NCI-H187 treated with DMSO at 0.1 percent for 48 hours (cell line): ENCODE data around the gene HS1BP3.

ENCODE experiments used
- DNase-seq: peaks from one replicate; lab custom pipeline; 2025; lab: John Stamatoyannopoulos, UW

HS1BP3 gene

DNA sequence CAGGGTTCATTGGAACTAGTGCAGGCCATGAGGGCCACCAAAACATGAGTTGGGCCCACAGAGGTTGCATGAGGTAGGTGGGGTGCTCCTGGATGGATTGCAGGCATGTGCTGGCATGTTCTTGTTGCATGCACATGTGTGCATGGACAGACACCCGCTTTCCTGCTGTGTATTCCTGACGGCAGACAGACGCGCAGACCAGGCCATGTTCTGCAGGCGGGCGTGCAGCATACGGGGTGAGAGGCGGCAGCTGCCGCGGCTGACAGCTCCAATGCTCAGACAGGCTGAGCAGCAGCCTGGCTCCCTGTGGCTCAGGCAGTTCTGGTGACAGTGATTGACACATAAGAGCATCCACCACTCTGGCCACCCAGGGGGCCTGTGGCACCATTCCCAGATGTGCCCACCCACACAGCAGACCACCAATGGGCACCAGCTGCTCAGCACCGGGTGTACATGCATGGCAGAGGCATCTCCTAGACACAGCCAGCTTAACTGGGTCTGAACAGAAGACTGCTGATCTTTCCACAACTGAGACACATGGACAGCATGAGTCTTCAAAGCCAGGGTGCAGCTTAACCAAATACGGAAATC is 21.2 kb downstream of the HS1BP3 start:
- no peak for DNase-seq

DNA sequence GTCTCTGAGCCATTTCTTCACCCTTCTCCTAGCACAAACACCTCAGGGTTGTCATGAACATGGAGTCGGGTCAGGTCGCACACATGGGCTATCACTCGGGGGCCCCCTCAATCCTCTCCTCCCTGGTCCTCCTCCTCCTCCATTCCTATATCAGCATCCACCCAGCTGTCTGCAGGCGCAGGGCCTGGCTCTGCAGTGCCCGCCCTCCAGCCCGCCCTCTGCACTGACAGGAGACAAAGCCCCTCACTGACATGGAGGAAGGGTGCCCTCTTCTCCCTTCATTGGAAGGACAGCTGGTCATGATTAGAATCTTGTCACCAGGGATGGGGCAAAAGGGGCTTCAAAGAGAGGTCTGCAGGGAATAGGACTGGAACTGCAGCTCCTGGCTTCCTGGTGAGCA is 21.7 kb downstream of the HS1BP3 start:
- DNase-seq, result no peak

GRCh38 chr2:20627712-20628380 is 23.1 kb downstream of the HS1BP3 start:
- DNase-seq, result no peak

DNA sequence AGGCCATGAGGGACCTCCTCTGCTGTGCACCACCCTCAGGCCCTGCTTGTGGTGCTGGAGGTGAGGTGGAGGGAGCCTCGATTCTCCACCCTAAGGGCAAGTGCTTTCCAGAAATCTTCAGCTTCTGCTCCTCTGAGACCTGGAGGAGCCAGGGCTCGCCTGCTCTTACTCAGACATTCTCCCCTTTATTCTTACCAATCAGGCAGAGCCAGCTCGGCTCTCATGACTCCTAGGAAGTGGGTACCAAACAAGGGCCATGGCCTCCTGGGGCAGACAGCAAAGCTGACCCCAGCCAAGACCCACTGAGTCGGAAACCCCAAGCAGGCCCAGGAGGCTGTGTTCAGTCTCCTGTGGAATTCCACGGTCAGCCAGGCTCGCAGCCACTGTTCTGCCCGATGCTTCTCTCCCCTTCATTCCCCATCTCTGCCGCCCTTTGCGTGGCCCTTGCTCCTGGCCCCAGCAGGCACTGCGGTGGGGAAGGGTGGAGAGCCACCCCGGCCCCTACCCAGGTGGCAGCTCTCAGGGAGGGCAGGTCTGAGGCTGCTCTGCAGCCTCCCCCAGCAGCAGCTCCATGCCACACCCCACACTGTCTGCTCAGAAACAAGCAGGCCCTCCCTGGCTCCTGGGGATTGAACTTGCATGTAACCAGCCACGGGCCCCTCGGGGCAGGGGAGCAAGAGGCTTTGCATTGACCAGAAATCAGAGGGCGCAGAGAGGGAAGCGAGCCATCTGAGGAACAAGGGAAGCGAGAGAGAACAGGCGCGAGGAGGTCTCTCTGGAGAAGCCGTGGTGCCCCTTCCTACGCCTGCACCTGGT is 24.0 kb downstream of the HS1BP3 start:
- no peak for DNase-seq

DNA sequence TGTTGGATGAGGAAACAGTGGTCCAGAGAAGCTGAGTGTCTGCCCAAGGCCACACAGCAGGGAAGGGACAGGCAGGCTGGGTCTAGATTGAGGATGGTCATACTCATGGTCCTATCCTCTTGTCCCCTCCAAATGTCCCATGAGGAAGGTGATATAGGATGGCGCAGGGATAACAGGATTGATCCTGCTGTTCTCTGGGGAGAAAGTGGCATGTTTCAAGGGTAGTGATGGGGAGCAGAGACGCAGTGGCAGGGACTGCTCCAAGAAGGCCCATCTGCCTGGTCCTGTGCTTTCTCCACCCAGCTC is 24.6 kb downstream of the HS1BP3 start:
- no peak for DNase-seq

GRCh38 chr2:20625491-20626391 is 25.2 kb downstream of the HS1BP3 start:
- no peak for DNase-seq

GRCh38 chr2:20624884-20625485 is 25.9 kb downstream of the HS1BP3 start:
- no peak for DNase-seq

DNA sequence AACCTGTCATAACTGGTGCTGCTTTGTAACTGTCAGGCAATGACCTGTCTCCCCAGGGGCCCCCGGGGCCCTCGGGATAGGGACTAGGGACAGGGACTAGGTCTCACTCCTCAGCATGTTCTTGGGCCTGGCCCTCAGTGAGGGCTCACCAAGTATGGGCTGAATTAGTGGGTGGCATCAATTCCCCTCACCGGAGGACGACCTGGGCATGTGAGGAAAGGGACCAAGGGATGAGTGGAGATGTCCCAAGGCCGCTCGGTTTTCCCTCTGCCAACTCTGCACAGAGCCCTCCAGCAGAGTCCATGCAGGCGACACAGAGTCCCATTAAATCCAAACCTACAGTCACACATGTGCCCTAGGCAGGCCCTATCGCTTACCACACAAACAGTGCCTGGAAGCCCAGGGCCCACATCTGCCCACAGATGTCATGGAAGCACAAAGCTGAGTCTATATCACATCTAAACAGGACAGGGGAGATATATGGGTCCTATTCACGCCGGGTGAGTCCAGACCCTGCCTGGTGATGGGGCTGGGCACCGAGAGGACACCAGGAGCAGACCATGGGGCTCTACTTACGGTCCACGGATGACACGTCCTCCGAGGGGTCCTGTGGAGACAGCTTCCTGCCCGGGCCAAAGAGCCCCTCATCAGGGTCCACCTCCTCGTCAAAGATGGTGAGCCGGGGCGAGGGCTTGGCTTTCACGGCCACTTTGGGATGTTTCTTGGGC is 26.6 kb downstream of the HS1BP3 start:
- no peak for DNase-seq

GRCh38 chr2:20623741-20624155 is 27.1 kb downstream of the HS1BP3 start:
- DNase-seq, result no peak

- no peak for DNase-seq
Observed at GRCh38 chr2:20623241-20623640, 27.7 kb downstream of the HS1BP3 start.

GRCh38 chr2:20622731-20623130 is 28.2 kb downstream of the HS1BP3 start:
- DNase-seq, result no peak

- no peak for DNase-seq
Observed at GRCh38 chr2:20622296-20622686, 28.6 kb downstream of the HS1BP3 start.

DNA sequence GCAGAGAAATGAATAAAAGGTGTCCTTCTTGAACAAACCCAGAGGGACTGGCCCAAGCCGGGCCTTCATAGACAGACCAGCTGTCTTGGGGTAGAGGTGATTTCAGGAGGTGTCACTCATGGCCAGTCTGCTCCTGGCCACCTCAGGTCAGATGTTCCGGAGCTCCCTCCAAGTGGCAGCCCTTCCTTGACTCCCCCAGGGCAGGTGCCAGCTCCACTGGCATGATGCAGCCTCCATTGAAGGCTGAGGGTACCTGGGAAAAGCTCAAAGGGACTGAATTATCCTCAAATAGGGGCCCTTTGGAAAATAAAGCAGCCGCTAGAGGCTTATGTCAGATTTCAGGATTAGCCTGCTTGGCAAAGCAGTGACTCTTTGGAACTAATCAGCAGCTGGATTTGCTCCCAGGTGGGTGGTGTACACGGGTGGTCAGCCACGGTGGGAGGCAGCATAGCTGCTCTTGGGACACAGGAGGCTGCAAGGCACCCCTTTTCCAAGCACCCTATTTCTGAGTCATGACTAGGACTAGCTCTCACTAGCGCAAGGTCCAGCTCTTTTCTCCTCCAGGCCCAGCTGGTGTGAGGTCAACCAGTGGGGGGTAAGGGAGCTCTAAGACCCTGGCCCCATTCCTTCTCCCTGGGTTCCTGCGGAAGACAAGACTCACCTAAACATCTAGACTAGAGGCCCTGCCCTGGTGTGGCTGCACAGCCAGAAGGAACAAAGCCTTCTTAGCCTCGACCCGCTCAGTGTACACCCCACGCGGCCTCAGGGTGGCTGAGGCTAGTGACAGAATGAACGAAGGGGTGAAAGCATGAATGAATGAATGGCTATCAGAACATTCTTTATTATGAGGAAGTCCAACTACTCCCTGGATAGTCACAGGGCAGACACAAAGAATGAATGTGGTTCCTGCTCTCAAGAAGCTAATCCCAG is 29.3 kb downstream of the HS1BP3 start:
- DNase-seq, result no peak

DNA sequence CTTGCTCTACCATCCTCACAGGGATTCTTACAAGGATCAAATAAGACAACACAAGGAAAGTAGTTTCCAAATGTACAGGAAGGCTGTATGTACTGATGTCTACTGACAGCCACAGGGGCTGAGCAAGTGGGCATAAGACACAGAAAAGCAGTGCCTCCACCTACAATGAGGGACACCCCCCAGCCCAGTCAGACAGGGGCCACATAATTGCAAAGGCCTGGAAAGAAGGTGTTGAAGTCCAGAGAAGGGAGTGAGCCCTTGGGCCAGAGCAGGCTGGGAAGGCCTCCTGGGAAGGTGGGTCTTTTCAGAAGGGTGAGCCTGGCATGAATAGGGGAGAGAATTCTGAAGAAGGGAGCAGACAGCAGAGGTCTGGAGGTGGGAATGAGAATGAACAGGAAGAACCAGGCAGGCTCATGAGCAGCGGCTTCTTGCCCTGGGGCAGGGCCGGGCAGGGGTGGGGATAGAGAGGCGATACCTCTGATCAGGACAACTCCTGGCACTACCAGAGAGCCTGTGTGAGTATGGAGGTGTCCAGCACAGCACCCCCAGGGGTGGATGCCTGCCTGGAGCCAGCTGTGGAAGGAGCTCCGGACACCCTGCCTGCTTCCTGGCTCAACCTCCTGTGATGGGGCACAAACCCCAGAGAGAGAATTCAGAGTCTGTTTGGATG is 30.1 kb downstream of the HS1BP3 start:
- DNase-seq, result no peak

DNA sequence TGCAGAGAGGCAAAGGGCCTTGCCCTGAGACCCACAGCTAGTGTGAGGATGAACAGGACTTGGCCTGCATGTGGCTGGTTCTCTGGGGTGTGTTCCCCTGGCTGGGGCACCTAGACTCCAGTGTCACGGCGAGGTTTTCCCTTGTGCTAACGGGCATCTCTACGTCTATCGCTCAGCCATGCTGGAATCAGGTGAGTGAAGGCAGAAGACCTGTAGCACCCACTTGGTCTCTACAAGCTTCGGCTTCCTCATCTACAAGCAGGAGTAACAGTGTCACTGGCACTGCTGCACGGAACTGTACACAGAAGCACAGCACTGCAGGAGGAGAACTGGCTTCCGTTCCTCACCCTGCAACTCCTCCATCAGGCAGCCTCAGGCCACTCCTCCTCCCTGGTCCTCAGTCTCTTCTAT is 30.6 kb downstream of the HS1BP3 start:
- no peak for DNase-seq

GRCh38 chr2:20619624-20620024 is 31.3 kb downstream of the HS1BP3 start:
- DNase-seq, result no peak

GRCh38 chr2:20618886-20619521 is 31.9 kb downstream of the HS1BP3 start:
- no peak for DNase-seq

- no peak for DNase-seq
Observed at GRCh38 chr2:20618468-20618885, 32.4 kb downstream of the HS1BP3 start.

DNA sequence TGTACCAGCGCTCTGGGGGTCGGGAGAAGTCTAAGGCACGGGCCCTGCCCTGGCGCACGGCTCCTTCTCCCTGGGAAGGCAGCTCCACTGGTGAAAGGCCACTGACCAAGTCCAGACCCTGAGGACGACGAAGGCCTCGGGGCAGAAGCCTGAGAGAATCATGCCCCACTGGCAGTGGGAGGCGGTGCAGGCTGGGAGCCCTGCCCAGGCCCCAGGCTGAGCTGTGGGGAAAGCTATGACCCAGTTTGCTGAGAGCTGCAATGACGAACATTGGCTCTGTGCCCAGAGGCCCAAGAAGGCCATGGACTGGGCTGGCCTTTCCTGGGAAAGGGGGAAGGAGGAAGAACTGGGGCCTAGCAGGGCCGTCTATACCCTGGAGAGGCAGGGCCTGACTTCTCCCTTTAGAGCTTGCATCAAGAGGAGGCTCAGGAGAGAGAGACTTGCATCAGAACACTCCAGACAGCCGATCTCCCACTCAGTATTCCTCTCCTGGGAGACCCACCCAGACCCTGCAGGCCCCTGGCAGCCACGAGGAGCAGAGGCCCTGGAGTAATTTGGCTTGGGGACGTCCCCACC is 32.9 kb downstream of the HS1BP3 start:
- DNase-seq, result no peak
